H1 (cell line): ENCODE results near the gene BAZ2B. TPM values are rescaled to one million over a fixed set of nuclear protein-coding genes. Genes with fewer than 3 reads are reported as not detected.

Experiments used
- BRCA1 ChIP-seq: IDR thresholded peaks from 2 replicates; pipeline ENCODE4 v1.6.1; 2012; ENCODE audit warnings: low read depth, low read length, improper control_type of control experiment
- CEBPB ChIP-seq: IDR thresholded peaks from 2 replicates; pipeline ENCODE4 v1.6.1; 2012; ENCODE audit warnings: low read depth, low read length
- CHD7 ChIP-seq: fragments of 300-600 bp; sonication (generic); IDR thresholded peaks from 2 replicates; pipeline ENCODE4 v1.7.1; 2012; ENCODE audit warnings: low read length, moderate library complexity, mild to moderate bottlenecking, inconsistent platforms; ENCODE audit not compliant: insufficient replicate concordance
- JUND ChIP-seq: IDR thresholded peaks from 2 replicates; pipeline ENCODE4 v1.6.1; 2011; ENCODE audit warnings: mild to moderate bottlenecking, improper control_type of control experiment, low read length
- SIRT6 ChIP-seq: IDR thresholded peaks from one replicate; pipeline ENCODE4 v1.7.1; 2012; ENCODE audit warnings: low read length, inconsistent platforms
- polyA plus RNA-seq, 7 experiments: library from polyadenylated mRNA; depleted of rRNA in 3 of 7; stranded (reverse) in 5 of 7; unstranded in 2 of 7; fragments of >200 nt in 5 of 7; fragments of 200-250 nt in 2 of 7; gene quantifications; 1 replicate in 5 of 7; 2 replicates in 1 of 7; 4 replicates in 1 of 7; pipeline versions ENCODE4 v1.2.1 to v1.2.3, GENCODE V29; 2011 to 2013; ENCODE audit warnings: missing spikeins in 2 of 7, mixed read lengths in 2 of 7
- total RNA-seq: library from RNA; stranded (reverse); fragmentation: NEBNext Ultra II Directional; extraction: Animal tissue kit (Norgen Biotek cat#: 25700); gene quantifications from 2 replicates; pipeline ENCODE4 v1.2.1, GENCODE V29; 2021

BAZ2B gene
- total and polyA plus RNA-seq, 2 of the 8 experiments (the other 6 are each of a cell fraction or from before 2014, with no cell fraction given): 15.2 to 46.3 TPM

GRCh38 chr2:159497847-159498246 lies 118.5 kb downstream of the BAZ2B start (continued):
- no peak for TF ChIP-seq CHD7
- no peak for TF ChIP-seq SIRT6
- TF ChIP-seq BRCA1: no peak
- no peak for TF ChIP-seq CEBPB
- no peak for TF ChIP-seq JUND
